RWPE2 (cell line): ENCODE data around the gene GPR12.

Source experiments
- ATAC-seq: fragments of 200-7000 bp; cut with Tn5 transposase; 3 replicates; pipeline ENCODE4 v1.9.1; 2021; ENCODE audit warnings: low read depth
- DNase-seq: peaks from one replicate; pipeline ENCODE4 v3.0.0-alpha.2; 2020; ENCODE audit warnings: low spot score
- H3K27ac ChIP-seq: fragments of 450-650 bp; 2 replicates; pipeline ENCODE4 v1.5.1; 2017; ENCODE audit warnings: mild to moderate bottlenecking; ENCODE audit not compliant: poor library complexity, severe bottlenecking
- H3K27me3 ChIP-seq: fragments of 250-450 bp; sonication (Bioruptor Pico); 2 replicates; pipeline ENCODE4 v1.5.1; 2021; ENCODE audit warnings: mild to moderate bottlenecking, moderate library complexity; ENCODE audit not compliant: insufficient read depth, poor library complexity, severe bottlenecking
- H3K36me3 ChIP-seq: fragments of 250-450 bp; sonication (Bioruptor Pico); 2 replicates; pipeline ENCODE4 v1.5.1; 2020; ENCODE audit warnings: low read depth, mild to moderate bottlenecking, moderate library complexity
- H3K4me1 ChIP-seq: fragments of 250-450 bp; sonication (Bioruptor Pico); 2 replicates; pipeline ENCODE4 v1.5.1; 2021; ENCODE audit warnings: mild to moderate bottlenecking, moderate library complexity; ENCODE audit not compliant: insufficient read depth, poor library complexity, severe bottlenecking
- H3K4me3 ChIP-seq: fragments of 250-450 bp; sonication (Bioruptor Pico); 2 replicates; pipeline ENCODE4 v1.5.1; 2021; ENCODE audit warnings: mild to moderate bottlenecking, moderate library complexity; ENCODE audit not compliant: severe bottlenecking
- H3K9me3 ChIP-seq: fragments of 250-450 bp; sonication (Bioruptor Pico); 2 replicates; pipeline ENCODE4 v1.5.1; 2021; ENCODE audit warnings: mild to moderate bottlenecking, moderate library complexity; ENCODE audit not compliant: severe bottlenecking
- CTCF ChIP-seq: fragments of 450-650 bp; IDR thresholded peaks from one replicate; pipeline ENCODE4 v1.5.1; 2017; ENCODE audit warnings: mild to moderate bottlenecking, moderate library complexity; ENCODE audit not compliant: poor library complexity, severe bottlenecking

GPR12 gene

GRCh38 chr13:26749285-26749684 lies 11.3 kb downstream of the GPR12 start:
- H3K27ac ChIP-seq: no peak overlapping the region
- ATAC-seq: no peak
- no peaks in the 10 kb centered on the region for H3K9me3 ChIP-seq
- H3K27me3 ChIP-seq: peaks cover 24% of the 10 kb centered on the region
- no peak for DNase-seq
- no peak for TF ChIP-seq CTCF
- H3K36me3 ChIP-seq: no peaks in the 10 kb centered on the region
- no peak overlapping the region for H3K4me3 ChIP-seq
- H3K4me1 ChIP-seq: no peaks in the 10 kb centered on the region

- ATAC-seq: no peak
- no peak for TF ChIP-seq CTCF
Observed at GRCh38 chr13:26747706-26748105, 12.9 kb downstream of the GPR12 start.

GRCh38 chr13:26743971-26744370 lies 16.6 kb downstream of the GPR12 start:
- no peak for TF ChIP-seq CTCF
- Histone ChIP-seq H3K36me3 (no peaks in the 10 kb centered on the region), H3K4me1 (no peaks in the 10 kb centered on the region), H3K4me3 (no peak overlapping the region), H3K9me3 (no peaks in the 10 kb centered on the region), H3K27ac (no peak overlapping the region), H3K27me3 (peaks cover 56% of the 10 kb centered on the region)
- ATAC-seq: no peak
- no peak for DNase-seq

More at GRCh38 chr13:26747706-26748105, 12.9 kb downstream of the GPR12 start:
- Histone ChIP-seq H3K27me3 (peaks cover 40% of the 10 kb centered on the region), H3K4me1 (no peaks in the 10 kb centered on the region), H3K4me3 (no peak overlapping the region), H3K9me3 (no peaks in the 10 kb centered on the region), H3K27ac (no peak overlapping the region), H3K36me3 (no peaks in the 10 kb centered on the region)
- DNase-seq: no peak

GRCh38 chr13:26742691-26743358 lies 17.8 kb downstream of the GPR12 start:
- Histone ChIP-seq H3K4me3 (no peak overlapping the region), H3K27ac (no peak overlapping the region), H3K27me3 (peaks cover 51% of the 10 kb centered on the region), H3K9me3 (no peaks in the 10 kb centered on the region), H3K36me3 (no peaks in the 10 kb centered on the region), H3K4me1 (no peaks in the 10 kb centered on the region)
- DNase-seq: no peak
- ATAC-seq: no peak
- TF ChIP-seq CTCF: no peak

- Histone ChIP-seq H3K4me1 (no peaks in the 10 kb centered on the region), H3K9me3 (no peaks in the 10 kb centered on the region), H3K27me3 (peaks cover 4% of the 10 kb centered on the region), H3K27ac (no peak overlapping the region), H3K4me3 (no peak overlapping the region), H3K36me3 (no peaks in the 10 kb centered on the region)
- DNase-seq: no peak
- no peak for TF ChIP-seq CTCF
- no peak for ATAC-seq
Observed at GRCh38 chr13:26735677-26736076, 24.9 kb downstream of the GPR12 start.
